Glutamatergic neuron (in vitro differentiated cells): Measurements from ENCODE around the gene CCDC110. TPM values are rescaled to one million over a fixed set of nuclear protein-coding genes. Genes with fewer than 3 reads are reported as not detected.

Experiments
- DNase-seq: peaks from one replicate; pipeline ENCODE4 v3.0.0; 2022
- H3K27ac Mint-ChIP-seq: one replicate; pipeline ENCODE4 v1.8.0; 2020; ENCODE audit warnings: mild to moderate bottlenecking, mixed read lengths, inconsistent platforms; ENCODE audit not compliant: unreplicated experiment
- H3K27me3 Mint-ChIP-seq: one replicate; pipeline ENCODE4 v1.8.0; 2020; ENCODE audit warnings: mild to moderate bottlenecking, moderate library complexity, mixed read lengths, inconsistent platforms; ENCODE audit not compliant: unreplicated experiment
- H3K36me3 Mint-ChIP-seq: one replicate; pipeline ENCODE4 v1.8.0; 2020; ENCODE audit warnings: mild to moderate bottlenecking, mixed read lengths, inconsistent platforms; ENCODE audit not compliant: unreplicated experiment
- H3K4me1 Mint-ChIP-seq: one replicate; pipeline ENCODE4 v1.8.0; 2020; ENCODE audit warnings: mild to moderate bottlenecking, low read depth, mixed read lengths, inconsistent platforms; ENCODE audit not compliant: unreplicated experiment
- H3K4me3 Mint-ChIP-seq: one replicate; pipeline ENCODE4 v1.8.0; 2020; ENCODE audit warnings: mild to moderate bottlenecking, mixed read lengths, inconsistent platforms; ENCODE audit not compliant: unreplicated experiment
- H3K9me3 Mint-ChIP-seq: one replicate; pipeline ENCODE4 v1.8.0; 2020; ENCODE audit warnings: mild to moderate bottlenecking, moderate library complexity, mixed read lengths, inconsistent platforms; ENCODE audit not compliant: unreplicated experiment
- CTCF ChIP-seq: fragments of 200-600 bp; sonication (generic); IDR thresholded peaks from one replicate; pipeline ENCODE4 v1.5.0; 2021; ENCODE audit not compliant: partially characterized antibody, unreplicated experiment
- total RNA-seq: library from RNA; stranded (reverse); fragmentation: NEBNext Ultra II Directional; extraction: Animal tissue kit (Norgen Biotek cat#: 25700); gene quantifications from one replicate; pipeline ENCODE4 v1.2.1, GENCODE V29; 2021; ENCODE audit not compliant: unreplicated experiment

CCDC110 gene
- total RNA-seq, 1 donor from 2014 or later = 1.3 TPM

- H3K4me1 Mint-ChIP-seq = no peaks in the 10 kb centered on the region
- peaks cover 2% of the 10 kb centered on the region for H3K27me3 Mint-ChIP-seq
- TF ChIP-seq CTCF = no peak
- H3K4me3 Mint-ChIP-seq = no peak overlapping the region
- DNase-seq = no peak
- peaks cover 4% of the 10 kb centered on the region for H3K36me3 Mint-ChIP-seq
- H3K9me3 Mint-ChIP-seq = no peaks in the 10 kb centered on the region
- peak overlapping the region; percentile 74 for H3K27ac Mint-ChIP-seq
Observed at GRCh38 chr4:185412412-185412811, 59.1 kb downstream of the CCDC110 start.

GRCh38 chr4:185411849-185412248 lies 59.7 kb downstream of the CCDC110 start:
- H3K27me3 Mint-ChIP-seq = peaks cover 2% of the 10 kb centered on the region
- no peaks in the 10 kb centered on the region for H3K9me3 Mint-ChIP-seq
- no peak overlapping the region for H3K27ac Mint-ChIP-seq
- peaks cover 4% of the 10 kb centered on the region for H3K36me3 Mint-ChIP-seq
- no peak for TF ChIP-seq CTCF
- DNase-seq = no peak
- H3K4me1 Mint-ChIP-seq = no peaks in the 10 kb centered on the region
- no peak overlapping the region for H3K4me3 Mint-ChIP-seq

GRCh38 chr4:185408432-185408831 lies 63.1 kb downstream of the CCDC110 start:
- H3K27ac Mint-ChIP-seq = no peak overlapping the region
- peaks cover 4% of the 10 kb centered on the region for H3K36me3 Mint-ChIP-seq
- peaks cover 2% of the 10 kb centered on the region for H3K9me3 Mint-ChIP-seq
- H3K27me3 Mint-ChIP-seq = peaks cover 2% of the 10 kb centered on the region
- no peak overlapping the region for H3K4me3 Mint-ChIP-seq
- H3K4me1 Mint-ChIP-seq = peaks cover 4% of the 10 kb centered on the region
- no peak for DNase-seq
- no peak for TF ChIP-seq CTCF

- TF ChIP-seq CTCF = no peak
- DNase-seq = no peak
- H3K4me3 Mint-ChIP-seq = no peak overlapping the region
- H3K27me3 Mint-ChIP-seq = no peaks in the 10 kb centered on the region
- peaks cover 8% of the 10 kb centered on the region for H3K4me1 Mint-ChIP-seq
- H3K27ac Mint-ChIP-seq = peak overlapping the region; percentile 5
- H3K36me3 Mint-ChIP-seq = peaks cover 4% of the 10 kb centered on the region
- peaks cover 2% of the 10 kb centered on the region for H3K9me3 Mint-ChIP-seq
Observed at GRCh38 chr4:185405296-185405999, 66.1 kb downstream of the CCDC110 start.

GRCh38 chr4:185404031-185404430 lies 67.5 kb downstream of the CCDC110 start:
- no peak for DNase-seq
- H3K27me3 Mint-ChIP-seq = no peaks in the 10 kb centered on the region
- no peaks in the 10 kb centered on the region for H3K36me3 Mint-ChIP-seq
- H3K9me3 Mint-ChIP-seq = peaks cover 2% of the 10 kb centered on the region
- H3K4me3 Mint-ChIP-seq = peak overlapping the region; percentile 69
- peaks cover 8% of the 10 kb centered on the region for H3K4me1 Mint-ChIP-seq
- peak overlapping the region; percentile 93 for H3K27ac Mint-ChIP-seq
- no peak for TF ChIP-seq CTCF
